DMS153 treated with DMSO at 0.1 percent for 48 hours (cell line): ENCODE results near the gene EEIG1.
"Not testable (repeated sequence)": the region's sequence is repeated elsewhere in the genome, so short reads cannot be mapped to it uniquely, and the experiment has no call there.

ENCODE experiments used
- DNase-seq: peaks from one replicate; lab custom pipeline; 2025; ENCODE audit not compliant: unreplicated experiment; lab: John Stamatoyannopoulos, UW

The EEIG1 gene

GRCh38 chr9:127980706-127981558, at the start of gene EEIG1:
Gene EEIG1 (minus strand): TSS chr9:127980989. CDS start chr9:127980137, 852 bp downstream.
- peak; percentile 84 for DNase-seq

- DNase-seq: no peak
Observed at GRCh38 chr9:128027705-128028104, 46.9 kb upstream of the EEIG1 start.

- DNase-seq: peak; percentile 2
Observed at GRCh38 chr9:128026773-128027541, 46.2 kb upstream of the EEIG1 start.

- DNase-seq: no peak
Observed at GRCh38 chr9:128026255-128026772, 45.5 kb upstream of the EEIG1 start.

GRCh38 chr9:128025736-128026135, 44.9 kb upstream of the EEIG1 start:
- no peak for DNase-seq

DNA sequence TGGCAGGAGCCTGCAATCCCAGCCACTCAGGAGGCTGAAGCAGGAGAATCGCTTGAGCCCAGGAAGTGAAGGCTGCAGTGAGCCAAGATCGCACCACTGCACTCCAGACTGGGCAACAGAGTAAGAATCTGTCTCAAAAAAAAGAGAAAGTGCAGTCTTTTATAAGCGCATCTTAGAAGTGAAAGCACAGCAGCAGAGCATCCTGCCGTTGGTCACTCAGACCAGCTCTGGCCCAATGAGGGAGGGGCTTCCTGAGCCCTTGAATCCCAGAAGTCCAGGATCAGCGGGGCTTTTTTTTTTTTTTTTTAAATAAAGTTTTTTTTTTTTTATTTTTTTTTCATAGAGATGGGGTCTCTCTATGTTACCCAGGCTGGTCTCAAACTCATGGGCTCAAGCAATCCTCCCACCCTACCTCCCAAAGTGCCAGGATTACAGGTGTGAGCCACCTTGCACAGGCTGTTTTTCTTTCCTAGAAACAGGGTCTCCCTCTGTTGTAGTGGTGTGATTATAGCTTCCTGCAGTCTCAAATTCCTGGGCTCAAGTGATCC, 44.0 kb upstream of the EEIG1 start:
- no peak for DNase-seq

- DNase-seq: not testable (repeated sequence)
Observed at GRCh38 chr9:128023671-128024070, 42.9 kb upstream of the EEIG1 start.

DNA sequence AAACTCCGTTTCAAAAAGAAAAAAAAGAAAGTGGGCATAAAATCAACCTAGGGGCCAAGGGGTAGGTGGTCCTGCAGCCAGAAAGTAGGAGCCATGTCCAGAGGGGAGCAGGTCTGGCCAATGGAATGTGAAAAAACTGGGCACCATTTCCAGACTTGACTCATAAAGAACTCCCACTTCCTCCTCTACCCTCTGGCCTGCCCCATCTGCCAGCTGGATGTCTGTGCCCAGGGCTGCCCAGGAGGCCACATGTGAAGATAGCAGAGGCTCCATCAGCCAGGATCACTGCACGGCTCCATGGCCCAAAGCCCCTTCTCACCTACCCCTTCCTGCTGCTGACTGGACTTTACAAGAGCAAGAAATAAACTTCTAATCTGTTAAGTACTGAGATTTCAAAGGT, 42.1 kb upstream of the EEIG1 start:
- DNase-seq: no peak

DNA sequence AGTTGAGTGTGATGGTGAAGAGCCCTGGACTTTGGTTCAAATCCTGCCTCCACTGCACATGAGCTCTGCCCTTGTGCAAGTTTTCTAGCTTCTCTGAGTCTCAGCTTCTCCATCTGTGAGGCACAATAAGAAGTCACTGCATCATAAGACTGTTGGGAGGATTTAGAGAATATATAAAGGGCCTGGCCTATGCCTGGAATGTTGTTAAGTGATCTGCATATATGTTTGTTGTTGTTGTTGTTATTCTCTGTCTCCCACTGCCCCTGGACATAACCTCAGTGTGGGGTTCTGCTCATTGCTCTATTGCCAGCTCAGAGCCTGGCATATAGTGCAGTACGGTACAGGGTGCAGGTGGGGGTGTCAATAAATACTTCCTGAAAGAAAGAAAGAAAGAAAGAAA, 40.3 kb upstream of the EEIG1 start:
- DNase-seq: no peak

GRCh38 chr9:128020692-128021091, 39.9 kb upstream of the EEIG1 start:
- no peak for DNase-seq

- DNase-seq: no peak
Observed at GRCh38 chr9:128015696-128016095, 34.9 kb upstream of the EEIG1 start.

DNA sequence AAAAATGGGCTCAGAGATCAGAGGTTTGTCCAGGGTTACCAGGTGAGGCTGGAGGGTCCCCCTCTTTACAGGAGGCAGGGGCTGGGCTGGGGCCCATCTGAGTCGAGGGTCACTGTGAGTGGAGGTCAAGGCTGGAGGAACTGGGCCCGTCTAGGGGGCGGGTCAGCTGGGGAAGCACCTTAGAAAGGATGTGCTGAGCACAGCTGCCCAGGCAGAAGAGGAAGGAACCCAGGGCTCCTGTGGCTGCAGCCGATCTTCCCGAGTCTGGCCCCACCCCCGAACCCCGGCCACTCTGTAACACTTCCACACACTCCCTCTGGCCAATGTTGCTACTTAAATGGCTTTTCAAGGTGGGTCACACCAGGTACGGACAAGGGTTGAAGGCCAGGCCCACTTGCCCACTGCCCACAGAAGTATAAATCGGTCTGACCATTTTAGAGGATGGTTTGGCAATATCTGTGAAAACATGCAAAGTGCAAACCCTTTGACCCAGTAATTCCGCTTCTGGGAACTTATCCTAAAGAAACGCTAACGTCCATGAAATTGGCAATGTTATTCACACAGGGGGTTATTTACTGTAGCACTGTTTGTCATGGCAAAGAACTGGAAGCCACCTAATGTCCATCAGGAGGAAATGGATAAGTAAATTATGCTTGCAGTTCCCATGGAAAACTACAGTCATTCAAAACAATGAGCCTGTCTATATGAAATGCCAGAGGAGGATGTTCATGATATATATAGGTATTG, 30.5 kb upstream of the EEIG1 start:
- DNase-seq: no peak

GRCh38 chr9:128009639-128010038, 28.9 kb upstream of the EEIG1 start:
- no peak for DNase-seq

- no peak for DNase-seq
Observed at GRCh38 chr9:128008171-128008570, 27.4 kb upstream of the EEIG1 start.

GRCh38 chr9:128007566-128008138, 26.9 kb upstream of the EEIG1 start:
- DNase-seq: peak; percentile 52

GRCh38 chr9:128006332-128006996, 25.7 kb upstream of the EEIG1 start:
- DNase-seq: no peak

DNA sequence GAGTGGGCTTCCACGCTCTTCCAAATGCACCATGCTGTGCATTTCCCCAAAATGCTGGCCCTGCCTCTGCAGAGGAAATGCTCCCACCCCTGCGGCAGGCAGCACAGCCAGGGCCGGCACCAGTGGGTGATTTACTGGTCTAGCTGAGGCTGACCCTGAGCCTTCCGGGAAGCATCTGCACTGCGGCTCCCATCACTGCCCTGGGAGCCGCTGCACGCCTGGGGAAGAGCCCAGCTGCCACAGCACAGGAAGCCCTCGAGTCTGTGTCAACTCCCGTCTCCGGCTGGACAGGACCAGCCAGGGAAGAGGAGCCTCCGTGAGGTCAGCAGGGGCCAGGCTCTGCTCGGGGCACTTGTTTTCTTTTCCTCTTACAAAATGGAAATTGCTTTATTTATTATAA, 25.1 kb upstream of the EEIG1 start:
- DNase-seq: no peak

GRCh38 chr9:128003966-128004604, 23.3 kb upstream of the EEIG1 start:
- no peak for DNase-seq

DNA sequence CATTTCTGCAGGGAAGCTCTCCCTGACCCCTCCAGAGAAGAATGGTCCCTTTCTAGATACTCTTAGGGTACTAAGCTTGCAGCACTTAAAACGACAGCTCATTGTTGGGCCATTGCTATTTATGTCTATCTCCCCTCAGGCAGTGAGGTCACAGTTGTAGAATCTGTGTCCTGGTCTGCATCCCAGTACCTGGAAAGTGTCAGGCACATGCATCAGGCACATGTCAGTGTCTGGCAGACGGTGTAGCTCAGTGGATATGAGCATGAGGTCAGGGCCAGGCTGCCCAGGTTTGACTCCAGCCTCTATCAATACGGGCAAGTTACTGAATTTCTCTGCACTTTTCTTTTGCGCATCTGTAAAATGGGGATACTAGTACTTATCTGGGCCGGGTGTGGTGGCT, 22.2 kb upstream of the EEIG1 start:
- DNase-seq: no peak
